ENCODE data around the gene FAIM2. TPM values are rescaled to one million over a fixed set of nuclear protein-coding genes. Genes with fewer than 3 reads are reported as not detected.

The FAIM2 gene
- total and polyA plus RNA-seq, 2 donors (not counting 3 experiments of a cell fraction or from before 2014, with no cell fraction given) = 0.01 TPM; not detected in 1

DNA sequence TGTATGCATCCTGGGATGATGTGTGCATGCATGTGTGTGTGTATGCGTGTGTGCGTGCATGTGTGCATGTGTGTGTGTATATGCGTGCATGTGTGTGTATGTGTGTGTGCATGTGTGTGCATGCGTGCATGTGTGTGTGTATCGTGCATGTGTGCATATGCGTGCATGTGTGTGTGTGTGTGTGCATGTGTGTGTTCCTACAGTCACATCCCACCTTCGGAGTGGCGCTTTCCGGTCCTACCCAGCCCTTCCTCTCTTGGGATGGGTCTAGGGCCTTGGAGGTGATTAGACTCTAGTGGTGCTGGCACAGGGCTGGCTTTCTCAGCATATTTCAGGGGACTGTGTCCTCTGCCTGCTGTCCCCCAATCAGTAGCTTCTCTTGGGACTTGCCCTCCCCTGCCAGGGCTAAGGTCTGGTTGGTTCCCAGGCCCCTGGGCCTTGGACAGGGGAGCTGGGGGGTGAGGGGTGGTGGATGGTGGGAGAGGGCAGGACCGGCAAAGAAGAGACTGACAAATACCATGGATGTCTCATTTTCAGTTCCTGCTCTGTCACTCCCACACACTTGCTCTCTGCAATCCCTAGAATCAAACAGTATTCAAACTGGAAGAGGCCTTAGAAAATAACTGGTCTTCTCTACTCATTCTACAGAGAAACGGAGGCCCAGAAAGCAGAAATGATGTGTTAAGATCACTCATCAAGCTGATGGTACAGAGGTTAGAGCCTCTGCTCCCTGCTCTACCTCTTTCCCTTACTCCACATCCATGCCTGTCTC lies 21.9 kb upstream of the FAIM2 start:
- Histone ChIP-seq H3K27ac (ENCODE audit: insufficient read depth, low read depth, low read length) (no peak overlapping the region), H3K27me3 (ENCODE audit: control insufficient read depth in 2 of 2, insufficient read depth in 2 of 2, low read length in 2 of 2) (no peaks in the 10 kb centered on the region), H3K79me2 (ENCODE audit: control insufficient read depth, insufficient read depth, low read length) (no peaks in the 10 kb centered on the region), H2AFZ (ENCODE audit: low read depth, low read length) (no peak overlapping the region), H3K4me3 (replicated peaks in 1 of 3; ENCODE audit: insufficient read depth in 1 of 3, low read depth in 1 of 3, low read length in 3 of 3) (no peak overlapping the region), H3K9me1 (replicated peaks; ENCODE audit: control insufficient read depth, extremely low read depth, insufficient read depth, low read length) (no peaks in the 10 kb centered on the region), H3K4me2 (ENCODE audit: insufficient read depth, low read length) (no peak overlapping the region), H3K9ac (replicated peaks; ENCODE audit: extremely low read depth, insufficient read depth, low read length) (no peak overlapping the region), H4K20me1 (replicated peaks; ENCODE audit: control insufficient read depth, extremely low read depth, insufficient read depth, low read length) (no peaks in the 10 kb centered on the region), H3K9me3 (replicated peaks; ENCODE audit: control insufficient read depth, insufficient read depth, low read length) (no peaks in the 10 kb centered on the region), H3K4me1 (ENCODE audit: control insufficient read depth, extremely low read depth, insufficient read depth, low read length) (peaks cover 6% of the 10 kb centered on the region), H3K36me3 (ENCODE audit: control insufficient read depth in 2 of 2, extremely low read depth in 1 of 2, insufficient read depth in 2 of 2, low read length in 2 of 2) (no peaks in the 10 kb centered on the region)
- dilution Hi-C loops (cut with MboI; ENCODE audit: extremely low pct_ligation_motif_present, low sequenced_read_pairs) = no loop called here
- TF ChIP-seq, protein P1, sequence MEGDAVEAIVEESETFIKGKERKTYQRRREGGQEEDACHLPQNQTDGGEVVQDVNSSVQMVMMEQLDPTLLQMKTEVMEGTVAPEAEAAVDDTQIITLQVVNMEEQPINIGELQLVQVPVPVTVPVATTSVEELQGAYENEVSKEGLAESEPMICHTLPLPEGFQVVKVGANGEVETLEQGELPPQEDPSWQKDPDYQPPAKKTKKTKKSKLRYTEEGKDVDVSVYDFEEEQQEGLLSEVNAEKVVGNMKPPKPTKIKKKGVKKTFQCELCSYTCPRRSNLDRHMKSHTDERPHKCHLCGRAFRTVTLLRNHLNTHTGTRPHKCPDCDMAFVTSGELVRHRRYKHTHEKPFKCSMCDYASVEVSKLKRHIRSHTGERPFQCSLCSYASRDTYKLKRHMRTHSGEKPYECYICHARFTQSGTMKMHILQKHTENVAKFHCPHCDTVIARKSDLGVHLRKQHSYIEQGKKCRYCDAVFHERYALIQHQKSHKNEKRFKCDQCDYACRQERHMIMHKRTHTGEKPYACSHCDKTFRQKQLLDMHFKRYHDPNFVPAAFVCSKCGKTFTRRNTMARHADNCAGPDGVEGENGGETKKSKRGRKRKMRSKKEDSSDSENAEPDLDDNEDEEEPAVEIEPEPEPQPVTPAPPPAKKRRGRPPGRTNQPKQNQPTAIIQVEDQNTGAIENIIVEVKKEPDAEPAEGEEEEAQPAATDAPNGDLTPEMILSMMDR (IDR thresholded peaks at IDR 0.05; ENCODE audit: extremely low read depth in 1 of 2, insufficient read depth in 1 of 2, low read depth in 1 of 2, low read length in 2 of 2) = no peak
- TF ChIP-seq, protein P2, sequence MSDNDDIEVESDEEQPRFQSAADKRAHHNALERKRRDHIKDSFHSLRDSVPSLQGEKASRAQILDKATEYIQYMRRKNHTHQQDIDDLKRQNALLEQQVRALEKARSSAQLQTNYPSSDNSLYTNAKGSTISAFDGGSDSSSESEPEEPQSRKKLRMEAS (IDR thresholded peaks at IDR 0.05; ENCODE audit: insufficient read depth, insufficient read length) = peak; percentile 22
- ChIA-PET CTCF (no interaction called here), POLR2A (no interaction called here)
- FAIRE-seq (no peak), DNase-seq (ENCODE audit: low read depth, low spot score) (no peak)
- intact Hi-C loops (cut with micrococcal nuclease) = no loop called here
- BruUV-seq (replicated peaks) = no TSS peak

DNA sequence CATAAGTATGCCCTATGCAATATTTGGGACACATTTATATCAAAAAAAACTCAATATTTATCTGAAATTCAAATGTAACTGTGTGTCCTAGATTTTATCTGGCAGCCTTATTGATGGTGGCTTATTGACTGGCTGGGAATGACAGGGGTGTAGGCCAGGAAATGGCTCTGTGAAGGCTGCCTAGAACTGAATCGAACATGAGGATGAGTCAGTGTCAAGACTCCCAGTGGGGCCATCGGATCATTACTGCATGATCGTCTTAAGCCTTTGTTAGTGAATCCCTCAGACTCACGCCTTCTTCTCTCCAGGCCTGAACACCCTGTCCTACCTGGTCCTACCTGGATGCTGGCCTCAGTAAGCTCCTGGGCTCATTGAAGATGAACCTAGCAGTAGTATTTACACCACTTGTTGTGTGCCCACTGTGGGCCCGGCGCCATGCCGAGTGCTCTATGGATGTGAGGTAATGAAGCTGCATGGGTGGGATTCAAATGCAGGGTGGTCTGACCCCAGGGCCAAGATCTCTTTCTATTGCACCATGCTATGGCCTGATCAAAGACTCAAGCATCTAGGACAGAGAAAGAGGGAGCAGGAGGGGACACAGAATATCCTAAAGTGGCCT lies 21.0 kb upstream of the FAIM2 start:
- POLR2A ChIA-PET = interaction anchor here (0.6 kb wide), 1 partner anchor 79 kb away, joined by 3 read pairs; no protein-coding TSS in a partner anchor
- dilution Hi-C loops (cut with MboI; ENCODE audit: extremely low pct_ligation_motif_present, low sequenced_read_pairs) = no loop called here
- Histone ChIP-seq H3K4me2 (ENCODE audit: insufficient read depth, low read length) (no peak overlapping the region), H3K4me3 (replicated peaks in 1 of 3; ENCODE audit: insufficient read depth in 1 of 3, low read depth in 1 of 3, low read length in 3 of 3) (no peak overlapping the region), H3K27me3 (ENCODE audit: control insufficient read depth in 2 of 2, insufficient read depth in 2 of 2, low read length in 2 of 2) (no peaks in the 10 kb centered on the region), H3K9ac (replicated peaks; ENCODE audit: extremely low read depth, insufficient read depth, low read length) (no peak overlapping the region), H3K79me2 (ENCODE audit: control insufficient read depth, insufficient read depth, low read length) (no peaks in the 10 kb centered on the region), H2AFZ (ENCODE audit: low read depth, low read length) (no peak overlapping the region), H4K20me1 (replicated peaks; ENCODE audit: control insufficient read depth, extremely low read depth, insufficient read depth, low read length) (no peaks in the 10 kb centered on the region), H3K9me3 (replicated peaks; ENCODE audit: control insufficient read depth, insufficient read depth, low read length) (no peaks in the 10 kb centered on the region), H3K4me1 (ENCODE audit: control insufficient read depth, extremely low read depth, insufficient read depth, low read length) (peaks cover 14% of the 10 kb centered on the region), H3K27ac (ENCODE audit: insufficient read depth, low read depth, low read length) (no peak overlapping the region), H3K36me3 (ENCODE audit: control insufficient read depth in 2 of 2, extremely low read depth in 1 of 2, insufficient read depth in 2 of 2, low read length in 2 of 2) (no peaks in the 10 kb centered on the region), H3K9me1 (replicated peaks; ENCODE audit: control insufficient read depth, extremely low read depth, insufficient read depth, low read length) (no peaks in the 10 kb centered on the region)
- TF ChIP-seq MYC (IDR thresholded peaks at IDR 0.05; ENCODE audit: low read depth, low read length) (no peak), EZH2 (IDR thresholded peaks at IDR 0.05; ENCODE audit: borderline replicate concordance, low read depth, low read length, severe bottlenecking) (no peak), POLR2AphosphoS5 (IDR thresholded peaks at IDR 0.05; ENCODE audit: insufficient read depth, low read depth, low read length) (no peak), FOS (IDR thresholded peaks at IDR 0.05; ENCODE audit: borderline replicate concordance, insufficient read depth, low read length) (no peak), JUN (IDR thresholded peaks at IDR 0.05; ENCODE audit: borderline replicate concordance, insufficient read depth, insufficient read length, low read depth) (no peak), POLR2A (IDR thresholded peaks at IDR 0.05; ENCODE audit: low read depth, low read length) (no peak), GATA2 (IDR thresholded peaks at IDR 0.05; ENCODE audit: insufficient read depth, insufficient read length, low read depth, low read length) (no peak)
- TF ChIP-seq, protein P2 (IDR thresholded peaks at IDR 0.05; ENCODE audit: insufficient read depth, insufficient read length) = no peak
- TF ChIP-seq, protein P1 (IDR thresholded peaks at IDR 0.05; ENCODE audit: extremely low read depth in 1 of 2, insufficient read depth in 1 of 2, low read depth in 1 of 2, low read length in 2 of 2) = no peak
- DNase-seq (ENCODE audit: low read depth, low spot score) (no peak), FAIRE-seq (no peak)
- CTCF ChIA-PET = no interaction called here
- intact Hi-C loops (cut with micrococcal nuclease) = no loop called here
- no TSS peak for BruUV-seq (replicated peaks)
